ENCODE results near the gene GPR55. TPM values are rescaled to one million over a fixed set of nuclear protein-coding genes. Genes with fewer than 3 reads are reported as not detected.

Gene GPR55
- total RNA-seq, 2 experiments from 2014 or later, result 3.6 to 4.0 TPM

- CTCF ChIA-PET, result interaction anchor here (0.6 to 1.3 kb wide), 3 partner anchors 13 to 112 kb away, joined by 3 read pairs; no protein-coding TSS in a partner anchor
- Mint-ChIP-seq H3K9me3 (ENCODE audit: low read depth) (no peaks in the 10 kb centered on the region), H3K27me3 (peaks cover 50% of the 10 kb centered on the region), H3K27ac (peak overlapping the region; percentile 11), H3K4me3 (peak overlapping the region; percentile 1), H3K36me3 (ENCODE audit: low read depth) (no peaks in the 10 kb centered on the region), H3K4me1 (peaks cover 36% of the 10 kb centered on the region)
- DNase-seq, result no peak
- no peak for ATAC-seq
- POLR2A ChIA-PET, result interaction anchor here (0.6 kb wide), 1 partner anchor 19 kb away, joined by 4 read pairs; no protein-coding TSS in a partner anchor
- intact Hi-C loops (cut with DNase I, micrococcal nuclease), result loop anchor here (5.0 to 10.0 kb wide), 2 partner anchors 37 to 514 kb away; no protein-coding TSS in a partner anchor
Measured at GRCh38 chr2:230958820-230959756, 34.0 kb upstream of the GPR55 start.

- H3K9me3 Mint-ChIP-seq (ENCODE audit: low read depth), result no peaks in the 10 kb centered on the region
- ChIA-PET POLR2A (interaction anchor here (0.7 kb wide), 1 partner anchor 55 kb away, joined by 3 read pairs; no protein-coding TSS in a partner anchor), CTCF (interaction anchor here (0.6 to 1.3 kb wide), 7 partner anchors 12 to 253 kb away, joined by 3 to 5 read pairs (median 3); no protein-coding TSS in a partner anchor)
- H3K27me3 Mint-ChIP-seq, result peaks cover 50% of the 10 kb centered on the region
- intact Hi-C loops (cut with DNase I, micrococcal nuclease), result loop anchor here (1.0 to 10.0 kb wide), 6 partner anchors 14 to 513 kb away; partner anchors contain the start of gene GPR55 (in 1 of the 2)
- H3K36me3 Mint-ChIP-seq (ENCODE audit: low read depth), result peaks cover 4% of the 10 kb centered on the region
- ATAC-seq (no peak), DNase-seq (no peak)
- peak overlapping the region; percentile 79 for H3K4me3 Mint-ChIP-seq
- peak overlapping the region; percentile 87 for H3K27ac Mint-ChIP-seq
- peaks cover 46% of the 10 kb centered on the region for H3K4me1 Mint-ChIP-seq
Measured at GRCh38 chr2:230957756-230958391, 32.8 kb upstream of the GPR55 start.

GRCh38 chr2:230956827-230957755 lies 32.0 kb upstream of the GPR55 start:
- DNase-seq, result peak; percentile 64
- intact Hi-C loops (cut with DNase I, micrococcal nuclease), result loop anchor here (1.0 to 10.0 kb wide), 7 partner anchors 13 to 512 kb away; partner anchors contain the start of gene GPR55 (in 1 of the 2)
- ChIA-PET POLR2A (interaction anchor here (0.7 kb wide), 1 partner anchor 54 kb away, joined by 3 read pairs; no protein-coding TSS in a partner anchor), CTCF (interaction anchor here (0.6 to 1.3 kb wide), 5 partner anchors 15 to 252 kb away, joined by 3 to 5 read pairs (median 3); no protein-coding TSS in a partner anchor)
- H3K4me1 Mint-ChIP-seq, result peaks cover 49% of the 10 kb centered on the region
- H3K27me3 Mint-ChIP-seq, result peaks cover 47% of the 10 kb centered on the region
- ATAC-seq, result peak; percentile 81
- H3K4me3 Mint-ChIP-seq, result peak overlapping the region; percentile 79
- H3K27ac Mint-ChIP-seq, result peak overlapping the region; percentile 95
- peaks cover 5% of the 10 kb centered on the region for H3K36me3 Mint-ChIP-seq (ENCODE audit: low read depth)
- H3K9me3 Mint-ChIP-seq (ENCODE audit: low read depth), result no peaks in the 10 kb centered on the region

- DNase-seq (no peak), ATAC-seq (peak; percentile 28)
- H3K27me3 Mint-ChIP-seq, result peaks cover 34% of the 10 kb centered on the region
- no peak overlapping the region for H3K4me3 Mint-ChIP-seq
- peaks cover 5% of the 10 kb centered on the region for H3K36me3 Mint-ChIP-seq (ENCODE audit: low read depth)
- ChIA-PET POLR2A (interaction anchor here (1.5 kb wide), 1 partner anchor 29 kb away, joined by 3 read pairs; no protein-coding TSS in a partner anchor), CTCF (interaction anchor here (1.2 to 1.6 kb wide), 3 partner anchors 32 to 131 kb away, joined by 3 to 9 read pairs (median 3); no protein-coding TSS in a partner anchor)
- H3K27ac Mint-ChIP-seq, result peak overlapping the region; percentile 21
- intact Hi-C loops (cut with DNase I, micrococcal nuclease), result loop anchor here (2.0 to 10.0 kb wide), 3 partner anchors 30 to 510 kb away; no protein-coding TSS in a partner anchor
- peaks cover 58% of the 10 kb centered on the region for H3K4me1 Mint-ChIP-seq
- H3K9me3 Mint-ChIP-seq (ENCODE audit: low read depth), result no peaks in the 10 kb centered on the region
Measured at GRCh38 chr2:230955163-230955737, 30.2 kb upstream of the GPR55 start.

- no peak overlapping the region for H3K27ac Mint-ChIP-seq
- intact Hi-C loops (cut with DNase I, micrococcal nuclease), result loop anchor here (2.0 to 10.0 kb wide), 3 partner anchors 30 to 510 kb away; no protein-coding TSS in a partner anchor
- H3K4me3 Mint-ChIP-seq, result no peak overlapping the region
- ChIA-PET POLR2A (interaction anchor here (1.5 kb wide), 1 partner anchor 30 kb away, joined by 3 read pairs; no protein-coding TSS in a partner anchor), CTCF (interaction anchor here (1.2 to 1.6 kb wide), 3 partner anchors 32 to 130 kb away, joined by 3 to 9 read pairs (median 3); no protein-coding TSS in a partner anchor)
- H3K4me1 Mint-ChIP-seq, result peaks cover 63% of the 10 kb centered on the region
- ATAC-seq (no peak), DNase-seq (no peak)
- peaks cover 32% of the 10 kb centered on the region for H3K27me3 Mint-ChIP-seq
- H3K9me3 Mint-ChIP-seq (ENCODE audit: low read depth), result no peaks in the 10 kb centered on the region
- peaks cover 5% of the 10 kb centered on the region for H3K36me3 Mint-ChIP-seq (ENCODE audit: low read depth)
Measured at GRCh38 chr2:230954746-230955145, 29.7 kb upstream of the GPR55 start.

GRCh38 chr2:230953845-230954244 lies 28.8 kb upstream of the GPR55 start:
- ChIA-PET CTCF (interaction anchor here (1.2 kb wide), 1 partner anchor 30 kb away, joined by 7 read pairs; no protein-coding TSS in a partner anchor), POLR2A (no interaction called here)
- ATAC-seq, result peak; percentile 13
- peaks cover 24% of the 10 kb centered on the region for H3K27me3 Mint-ChIP-seq
- peaks cover 64% of the 10 kb centered on the region for H3K4me1 Mint-ChIP-seq
- H3K9me3 Mint-ChIP-seq (ENCODE audit: low read depth), result no peaks in the 10 kb centered on the region
- H3K4me3 Mint-ChIP-seq, result no peak overlapping the region
- peak; percentile 41 for DNase-seq
- intact Hi-C loops (cut with DNase I, micrococcal nuclease), result loop anchor here (2.0 to 10.0 kb wide), 2 partner anchors 31 to 509 kb away; no protein-coding TSS in a partner anchor
- peaks cover 5% of the 10 kb centered on the region for H3K36me3 Mint-ChIP-seq (ENCODE audit: low read depth)
- H3K27ac Mint-ChIP-seq, result peak overlapping the region; percentile 17

GRCh38 chr2:230952226-230952956 lies 27.3 kb upstream of the GPR55 start:
- H3K4me1 Mint-ChIP-seq, result peaks cover 53% of the 10 kb centered on the region
- ATAC-seq (no peak), DNase-seq (no peak)
- H3K27ac Mint-ChIP-seq, result no peak overlapping the region
- H3K36me3 Mint-ChIP-seq (ENCODE audit: low read depth), result peaks cover 5% of the 10 kb centered on the region
- ChIA-PET CTCF (no interaction called here), POLR2A (no interaction called here)
- H3K9me3 Mint-ChIP-seq (ENCODE audit: low read depth), result no peaks in the 10 kb centered on the region
- no peak overlapping the region for H3K4me3 Mint-ChIP-seq
- intact Hi-C loops (cut with DNase I, micrococcal nuclease), result loop anchor here in 1 of 2 experiments (10.0 kb wide), 1 partner anchor 508 kb away; no protein-coding TSS in a partner anchor
- peaks cover 14% of the 10 kb centered on the region for H3K27me3 Mint-ChIP-seq

- Mint-ChIP-seq H3K27ac (peak overlapping the region; percentile 77), H3K9me3 (ENCODE audit: low read depth) (no peaks in the 10 kb centered on the region), H3K4me3 (no peak overlapping the region), H3K27me3 (peaks cover 8% of the 10 kb centered on the region), H3K4me1 (peaks cover 44% of the 10 kb centered on the region), H3K36me3 (ENCODE audit: low read depth) (peaks cover 5% of the 10 kb centered on the region)
- intact Hi-C loops (cut with DNase I, micrococcal nuclease), result loop anchor here in 1 of 2 experiments (10.0 kb wide), 1 partner anchor 507 kb away; no protein-coding TSS in a partner anchor
- POLR2A ChIA-PET, result interaction anchor here (0.6 kb wide), 1 partner anchor 15 kb away, joined by 5 read pairs; no protein-coding TSS in a partner anchor
- DNase-seq, result no peak
- CTCF ChIA-PET, result interaction anchor here (0.6 to 2.1 kb wide), 4 partner anchors 11 to 48 kb away, joined by 3 to 8 read pairs (median 4); partner anchors contain the start of gene GPR55
- no peak for ATAC-seq
Measured at GRCh38 chr2:230951396-230951795, 26.4 kb upstream of the GPR55 start.

- peaks cover 5% of the 10 kb centered on the region for H3K36me3 Mint-ChIP-seq (ENCODE audit: low read depth)
- ATAC-seq (no peak), DNase-seq (no peak)
- CTCF ChIA-PET, result interaction anchor here (0.6 to 2.1 kb wide), 5 partner anchors 10 to 49 kb away, joined by 3 to 8 read pairs (median 3); partner anchors contain the start of gene GPR55
- POLR2A ChIA-PET, result interaction anchor here (0.7 to 1.0 kb wide), 2 partner anchors 25 to 34 kb away, joined by 4 to 5 read pairs; no protein-coding TSS in a partner anchor
- H3K9me3 Mint-ChIP-seq (ENCODE audit: low read depth), result no peaks in the 10 kb centered on the region
- peak overlapping the region; percentile 77 for H3K27ac Mint-ChIP-seq
- intact Hi-C loops (cut with DNase I, micrococcal nuclease), result loop anchor here in 1 of 2 experiments (10.0 kb wide), 1 partner anchor 506 kb away; no protein-coding TSS in a partner anchor
- H3K4me3 Mint-ChIP-seq, result no peak overlapping the region
- H3K4me1 Mint-ChIP-seq, result peaks cover 43% of the 10 kb centered on the region
- peaks cover 8% of the 10 kb centered on the region for H3K27me3 Mint-ChIP-seq
Measured at GRCh38 chr2:230950874-230951339, 25.9 kb upstream of the GPR55 start.

All from activated CD4-positive, alpha-beta T cell treated with anti-CD3 and anti-CD28 coated beads for 36 hours (primary cell).